Measurements from ENCODE around the gene KCNK15. TPM values are rescaled to one million over a fixed set of nuclear protein-coding genes. Genes with fewer than 3 reads are reported as not detected.

The KCNK15 gene
- total RNA-seq, 6 experiments from 2014 or later = 0.07 to 0.28 (median 0.21) TPM; not detected in 1

GRCh38 chr20:44768854-44769480 lies 23.3 kb downstream of the KCNK15 start:
- no peaks in the 10 kb centered on the region for H3K9me3 Mint-ChIP-seq
- peaks cover 6% of the 10 kb centered on the region; the same call in 1 of the 2 replicates for H3K4me1 Mint-ChIP-seq (ENCODE audit: low read depth)
- peaks cover 28% of the 10 kb centered on the region for H3K27me3 Mint-ChIP-seq (ENCODE audit: insufficient read depth)
- H3K4me3 Mint-ChIP-seq = no peak overlapping the region
- no peak for DNase-seq
- H3K36me3 Mint-ChIP-seq (ENCODE audit: low read depth) = no peaks in the 10 kb centered on the region
- TF ChIP-seq CTCF (IDR thresholded peaks at IDR 0.05) = no peak
- no peak overlapping the region for H3K27ac Mint-ChIP-seq

DNA sequence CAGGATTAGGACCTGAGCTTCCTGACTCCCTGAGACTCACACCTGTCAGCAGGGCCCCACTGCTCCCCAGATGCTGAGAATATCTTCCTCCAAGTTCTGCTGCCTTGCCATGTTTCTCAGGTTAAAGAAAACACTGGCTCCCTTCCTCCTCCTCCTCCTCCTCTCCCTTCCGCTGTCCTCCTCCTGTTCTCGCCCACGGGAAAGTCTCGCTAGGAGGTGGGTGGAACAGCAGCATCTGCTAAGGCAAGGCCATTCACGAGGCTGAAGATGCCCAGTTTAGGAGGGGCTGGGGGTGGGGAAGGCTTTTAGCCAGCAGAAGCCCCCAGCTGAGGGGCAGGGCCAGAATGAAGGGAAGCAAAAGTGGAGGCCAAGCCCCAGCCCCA lies 23.8 kb downstream of the KCNK15 start:
- Mint-ChIP-seq H3K4me1 (ENCODE audit: low read depth) (peaks cover 6% of the 10 kb centered on the region; the same call in 1 of the 2 replicates), H3K9me3 (no peaks in the 10 kb centered on the region), H3K27me3 (ENCODE audit: insufficient read depth) (peaks cover 25% of the 10 kb centered on the region), H3K27ac (no peak overlapping the region), H3K4me3 (no peak overlapping the region), H3K36me3 (ENCODE audit: low read depth) (no peaks in the 10 kb centered on the region)
- DNase-seq = no peak
- TF ChIP-seq CTCF (IDR thresholded peaks at IDR 0.05) = no peak

- Mint-ChIP-seq H3K9me3 (no peaks in the 10 kb centered on the region), H3K4me1 (ENCODE audit: low read depth) (peaks cover 3% of the 10 kb centered on the region; the same call in 1 of the 2 replicates), H3K27ac (no peak overlapping the region), H3K4me3 (no peak overlapping the region), H3K36me3 (ENCODE audit: low read depth) (no peaks in the 10 kb centered on the region), H3K27me3 (ENCODE audit: insufficient read depth) (peaks cover 24% of the 10 kb centered on the region)
- no peak for DNase-seq
- TF ChIP-seq CTCF (IDR thresholded peaks at IDR 0.05) = no peak
Measured at GRCh38 chr20:44770484-44771171, 25.0 kb downstream of the KCNK15 start.

DNA sequence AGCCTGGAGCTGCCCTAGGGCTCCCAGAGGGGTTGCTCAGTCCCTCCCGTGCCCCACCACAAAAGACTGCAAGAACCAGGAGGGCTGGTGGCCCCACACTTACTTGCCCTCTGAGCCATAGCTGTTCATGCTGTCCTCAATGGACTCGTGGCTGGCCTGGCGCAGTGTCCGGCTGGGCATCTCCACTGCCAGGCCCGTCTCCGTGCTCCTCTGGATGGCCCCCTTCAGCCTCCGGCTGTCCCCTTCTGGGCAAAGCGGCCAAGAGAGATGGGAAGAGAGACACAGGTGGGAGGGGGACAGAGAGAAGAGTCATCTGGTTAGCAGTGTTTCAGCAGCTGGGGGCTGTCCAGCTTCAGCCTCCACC lies 25.5 kb downstream of the KCNK15 start:
- no peak overlapping the region for H3K4me3 Mint-ChIP-seq
- no peak for TF ChIP-seq CTCF (IDR thresholded peaks at IDR 0.05)
- H3K27ac Mint-ChIP-seq = no peak overlapping the region
- no peaks in the 10 kb centered on the region for H3K36me3 Mint-ChIP-seq (ENCODE audit: low read depth)
- peaks cover 23% of the 10 kb centered on the region for H3K27me3 Mint-ChIP-seq (ENCODE audit: insufficient read depth)
- no peaks in the 10 kb centered on the region for H3K9me3 Mint-ChIP-seq
- DNase-seq = no peak
- no peaks in the 10 kb centered on the region for H3K4me1 Mint-ChIP-seq (ENCODE audit: low read depth)

DNA sequence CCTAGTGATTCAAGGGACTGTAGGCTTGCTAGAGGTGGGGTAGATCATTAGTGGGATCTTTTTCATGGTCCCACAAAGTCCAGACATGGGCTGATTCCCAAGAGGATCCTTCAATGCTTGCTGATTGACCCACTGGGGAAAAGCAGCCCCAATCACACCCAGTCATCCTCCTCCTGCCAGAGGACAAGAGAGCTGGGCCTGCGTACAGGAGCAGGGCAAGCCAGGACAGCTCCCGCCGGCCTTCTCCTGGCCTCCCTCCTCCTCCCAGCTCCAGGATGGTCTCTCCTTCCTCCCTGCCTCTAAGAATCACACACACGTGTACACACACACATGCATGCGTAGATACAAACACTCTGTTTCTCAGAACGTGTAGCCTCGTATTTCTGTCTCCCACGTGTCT lies 27.0 kb downstream of the KCNK15 start:
- H3K27ac Mint-ChIP-seq = no peak overlapping the region
- H3K36me3 Mint-ChIP-seq (ENCODE audit: low read depth) = no peaks in the 10 kb centered on the region
- TF ChIP-seq CTCF (IDR thresholded peaks at IDR 0.05) = no peak
- no peak overlapping the region for H3K4me3 Mint-ChIP-seq
- no peaks in the 10 kb centered on the region for H3K9me3 Mint-ChIP-seq
- no peak for DNase-seq
- H3K4me1 Mint-ChIP-seq (ENCODE audit: low read depth) = no peaks in the 10 kb centered on the region
- H3K27me3 Mint-ChIP-seq (ENCODE audit: insufficient read depth) = peaks cover 15% of the 10 kb centered on the region

All from HFFc6 (cell line).